Endothelial cell of umbilical vein (primary cell): Measurements from ENCODE around the gene FBXL17.

Source experiments
- EZH2 ChIP-seq: IDR thresholded peaks from 2 replicates; pipeline ENCODE4 v1.6.1; 2012; ENCODE audit warnings: borderline replicate concordance, low read depth, mild to moderate bottlenecking, moderate library complexity, low read length, inconsistent platforms; ENCODE audit not compliant: severe bottlenecking
- JUN ChIP-seq: IDR thresholded peaks from 2 replicates; pipeline ENCODE4 v1.6.1; 2011; ENCODE audit warnings: borderline replicate concordance, low read depth; ENCODE audit not compliant: insufficient read length, insufficient read depth
- MYC ChIP-seq: IDR thresholded peaks from one replicate; pipeline ENCODE4 v1.6.1; 2011; ENCODE audit warnings: mild to moderate bottlenecking, low read depth, low read length
- POLR2A ChIP-seq: IDR thresholded peaks from 2 replicates; pipeline ENCODE4 v1.6.1; 2012; ENCODE audit warnings: low read depth, mild to moderate bottlenecking, control low read depth, low read length
- POLR2AphosphoS5 ChIP-seq: IDR thresholded peaks from 2 replicates; pipeline ENCODE4 v1.6.1; 2012; ENCODE audit warnings: low read depth, mild to moderate bottlenecking, control low read depth, low read length, moderate library complexity; ENCODE audit not compliant: insufficient read depth
- TF ChIP-seq, protein P1 (sequence below), 2 donors: IDR thresholded peaks; 1 replicate in 1 of 2; 2 replicates in 1 of 2; pipeline ENCODE4 v1.5.1; 2011; ENCODE audit warnings: low read length in 2 of 2, mild to moderate bottlenecking in 2 of 2, moderate library complexity in 2 of 2, control low read depth in 1 of 2, inconsistent platforms in 1 of 2, low read depth in 1 of 2; ENCODE audit not compliant: insufficient read depth in 1 of 2; ENCODE audit errors: extremely low read depth in 1 of 2
- TF ChIP-seq, protein P2 (sequence below): IDR thresholded peaks from 2 replicates; pipeline ENCODE4 v1.6.1; 2011; ENCODE audit not compliant: insufficient read depth, insufficient read length

GRCh38 chr5:108341866-108342265, 40.0 kb downstream of the FBXL17 start:
- TF ChIP-seq EZH2 (no peak), POLR2A (no peak), JUN (no peak), MYC (no peak), POLR2AphosphoS5 (no peak)
- TF ChIP-seq, protein P1, sequence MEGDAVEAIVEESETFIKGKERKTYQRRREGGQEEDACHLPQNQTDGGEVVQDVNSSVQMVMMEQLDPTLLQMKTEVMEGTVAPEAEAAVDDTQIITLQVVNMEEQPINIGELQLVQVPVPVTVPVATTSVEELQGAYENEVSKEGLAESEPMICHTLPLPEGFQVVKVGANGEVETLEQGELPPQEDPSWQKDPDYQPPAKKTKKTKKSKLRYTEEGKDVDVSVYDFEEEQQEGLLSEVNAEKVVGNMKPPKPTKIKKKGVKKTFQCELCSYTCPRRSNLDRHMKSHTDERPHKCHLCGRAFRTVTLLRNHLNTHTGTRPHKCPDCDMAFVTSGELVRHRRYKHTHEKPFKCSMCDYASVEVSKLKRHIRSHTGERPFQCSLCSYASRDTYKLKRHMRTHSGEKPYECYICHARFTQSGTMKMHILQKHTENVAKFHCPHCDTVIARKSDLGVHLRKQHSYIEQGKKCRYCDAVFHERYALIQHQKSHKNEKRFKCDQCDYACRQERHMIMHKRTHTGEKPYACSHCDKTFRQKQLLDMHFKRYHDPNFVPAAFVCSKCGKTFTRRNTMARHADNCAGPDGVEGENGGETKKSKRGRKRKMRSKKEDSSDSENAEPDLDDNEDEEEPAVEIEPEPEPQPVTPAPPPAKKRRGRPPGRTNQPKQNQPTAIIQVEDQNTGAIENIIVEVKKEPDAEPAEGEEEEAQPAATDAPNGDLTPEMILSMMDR (IDR thresholded peaks at IDR 0.05; ENCODE audit: extremely low read depth in 1 of 2, insufficient read depth in 1 of 2, low read depth in 1 of 2, low read length in 2 of 2): no peak
- TF ChIP-seq, protein P2, sequence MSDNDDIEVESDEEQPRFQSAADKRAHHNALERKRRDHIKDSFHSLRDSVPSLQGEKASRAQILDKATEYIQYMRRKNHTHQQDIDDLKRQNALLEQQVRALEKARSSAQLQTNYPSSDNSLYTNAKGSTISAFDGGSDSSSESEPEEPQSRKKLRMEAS: no peak
